HG03342 (cell line): ENCODE results near the gene ADAMTS2.

ENCODE experiments used
- ATAC-seq: cut with Tn5 transposase; IDR thresholded peaks from one replicate; pipeline ENCODE4 v1.9.1; 2021; ENCODE audit warnings: mild to moderate bottlenecking, moderate library complexity; ENCODE audit not compliant: unreplicated experiment

The ADAMTS2 gene

DNA sequence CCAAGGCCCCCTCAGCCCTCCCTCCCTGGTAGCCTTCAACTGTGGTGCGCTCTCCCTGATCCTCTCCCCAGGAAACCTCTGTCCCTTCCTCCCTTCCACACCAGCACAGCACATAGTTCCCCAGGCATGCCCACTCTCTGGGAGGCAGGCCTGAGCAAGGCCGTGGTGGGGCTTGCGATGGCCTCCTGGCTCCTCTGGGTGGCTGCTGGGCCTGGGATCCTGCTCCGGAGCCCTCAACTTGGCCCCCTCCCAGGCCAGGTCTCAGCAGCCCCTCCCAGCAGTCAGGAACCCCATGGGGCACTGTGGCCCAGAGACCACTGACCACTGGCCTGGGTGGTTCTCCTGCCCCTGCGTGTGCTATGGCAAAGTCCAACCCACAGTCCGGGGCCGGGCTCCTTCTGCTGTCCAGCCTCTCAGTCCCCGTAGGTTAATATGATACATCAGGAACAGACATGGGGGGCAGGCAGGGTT is 159.3 kb downstream of the ADAMTS2 start:
- no peak for ATAC-seq

- ATAC-seq = no peak
Measured at GRCh38 chr5:179185256-179185940, 159.9 kb downstream of the ADAMTS2 start.

- ATAC-seq = no peak
Measured at GRCh38 chr5:179184521-179185050, 160.7 kb downstream of the ADAMTS2 start.

DNA sequence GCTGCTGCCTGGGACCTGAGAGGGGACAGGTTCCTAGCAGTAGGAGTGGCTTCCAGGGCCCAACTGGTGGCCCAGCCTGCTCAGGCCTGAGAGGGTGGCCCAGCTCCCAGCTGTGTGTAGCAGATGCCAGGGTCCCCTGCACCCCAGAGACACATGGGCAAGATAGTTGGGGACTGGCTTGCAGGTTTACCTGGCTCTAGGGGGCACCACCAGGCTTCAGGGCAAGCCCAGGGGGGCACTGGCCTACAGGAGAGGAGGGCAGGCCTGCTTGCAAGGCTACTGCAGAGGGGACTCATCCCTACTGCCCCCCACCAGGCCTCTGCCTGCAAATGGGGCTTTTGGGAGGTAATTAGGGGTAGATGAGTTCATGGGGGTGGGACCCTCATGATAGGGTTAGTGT is 161.8 kb downstream of the ADAMTS2 start:
- ATAC-seq = no peak

- no peak for ATAC-seq
Measured at GRCh38 chr5:179182601-179183000, 162.7 kb downstream of the ADAMTS2 start.

GRCh38 chr5:179181988-179182387 is 163.3 kb downstream of the ADAMTS2 start:
- ATAC-seq = no peak

GRCh38 chr5:179180921-179181645 is 164.2 kb downstream of the ADAMTS2 start:
- no peak for ATAC-seq

DNA sequence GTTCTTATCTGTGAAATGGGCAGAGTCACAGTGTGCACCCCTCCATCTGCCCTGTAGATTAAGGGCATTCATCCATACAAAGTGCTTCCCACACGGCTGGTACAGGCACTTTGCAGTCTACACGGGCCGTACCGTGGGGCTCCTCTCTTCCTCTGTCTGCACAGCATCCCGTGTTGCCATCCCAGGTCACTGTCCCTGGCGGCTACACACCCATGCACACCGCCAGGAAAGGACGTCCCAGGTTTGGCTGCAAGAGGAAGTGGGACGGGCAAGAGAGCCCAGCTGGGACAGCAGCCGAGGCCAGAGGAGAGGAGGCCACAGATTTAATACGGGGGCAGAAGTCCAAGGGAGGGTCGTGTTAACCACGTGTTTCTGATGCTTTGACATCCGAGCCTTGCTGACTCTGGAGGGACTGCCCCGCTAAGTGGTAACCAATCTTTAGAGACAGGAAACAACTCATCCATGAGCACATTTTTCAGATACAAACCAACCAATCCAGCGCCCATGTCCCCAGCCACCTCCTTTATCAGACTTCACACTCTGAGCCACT is 165.1 kb downstream of the ADAMTS2 start:
- no peak for ATAC-seq

- no peak for ATAC-seq
Measured at GRCh38 chr5:179177711-179178575, 167.3 kb downstream of the ADAMTS2 start.

DNA sequence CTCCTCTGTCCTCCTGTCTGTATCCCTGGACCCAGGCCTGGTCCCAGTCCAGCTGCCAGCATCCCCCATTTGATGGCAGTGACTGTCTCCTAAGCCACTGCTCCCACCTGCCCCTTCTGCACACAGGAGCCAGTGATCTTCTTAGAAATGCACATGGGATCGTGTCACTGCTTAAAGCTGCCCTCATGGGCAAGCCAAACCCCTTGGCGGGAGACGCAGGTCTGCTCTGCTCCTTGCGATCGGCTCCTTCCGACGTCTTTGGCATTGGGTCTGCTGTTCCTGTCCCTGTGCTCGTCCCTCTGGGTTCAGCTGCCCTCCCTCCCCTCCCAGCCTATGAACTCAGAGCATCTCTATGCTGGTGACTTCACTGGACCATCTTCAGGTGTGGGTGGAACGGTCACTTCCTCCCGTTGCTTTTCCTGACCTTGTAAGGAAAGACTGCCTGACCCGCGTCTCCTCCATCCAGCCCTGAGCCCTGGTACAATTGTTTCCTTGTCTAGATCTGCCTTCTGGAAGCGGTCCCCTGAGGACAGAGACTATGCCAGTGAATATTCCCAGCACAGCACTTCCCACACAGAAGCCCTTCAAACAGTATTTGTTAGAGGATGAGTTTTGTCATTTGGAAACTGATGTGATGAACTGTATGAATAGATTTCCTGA is 168.6 kb downstream of the ADAMTS2 start:
- no peak for ATAC-seq

- ATAC-seq = no peak
Measured at GRCh38 chr5:179176166-179176565, 169.1 kb downstream of the ADAMTS2 start.

DNA sequence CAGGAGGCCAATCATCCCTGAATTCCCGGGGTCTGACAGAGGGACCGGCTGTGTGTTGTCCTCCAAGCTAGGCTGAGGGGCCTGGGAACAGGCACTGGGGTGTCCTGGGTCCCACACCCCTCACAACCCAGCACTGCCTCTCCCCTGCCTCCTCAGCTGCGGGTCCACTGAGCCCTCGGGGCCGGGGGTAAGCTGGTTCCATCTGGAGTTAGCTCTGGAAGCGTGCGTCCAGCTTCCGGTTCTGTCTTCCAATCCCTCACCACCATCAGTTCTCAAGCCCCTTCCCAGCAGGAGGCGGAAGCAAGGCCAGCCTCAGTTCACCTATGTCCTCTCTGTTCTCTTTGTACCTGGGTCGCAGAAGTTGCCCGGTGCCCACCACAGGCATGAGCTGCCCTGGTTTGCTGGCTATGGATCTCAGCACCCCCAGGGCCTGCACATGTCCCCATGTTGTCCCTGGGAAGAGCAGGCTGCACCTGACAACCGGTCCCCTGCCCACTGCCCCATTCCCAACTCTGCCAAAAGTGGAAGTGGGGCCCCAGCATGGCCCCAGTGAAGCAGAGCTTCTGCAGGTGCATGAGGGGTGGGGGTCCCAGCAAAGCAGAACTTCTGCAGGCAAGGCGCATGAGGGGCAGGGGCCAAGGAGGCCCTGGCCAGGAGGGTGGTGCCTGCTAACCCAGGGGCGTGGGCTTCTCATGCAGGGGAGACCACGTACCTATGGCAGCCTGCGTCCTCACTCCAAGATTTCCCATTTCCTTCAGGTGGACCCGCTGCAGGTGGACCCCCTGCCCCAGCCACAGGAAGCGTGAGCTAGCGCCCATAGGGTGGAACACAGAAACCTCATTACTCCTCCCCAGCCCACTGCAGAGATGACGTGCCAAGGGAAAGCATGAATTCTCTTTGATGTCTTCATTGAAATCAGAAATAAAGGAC is 173.2 kb downstream of the ADAMTS2 start:
- no peak for ATAC-seq

DNA sequence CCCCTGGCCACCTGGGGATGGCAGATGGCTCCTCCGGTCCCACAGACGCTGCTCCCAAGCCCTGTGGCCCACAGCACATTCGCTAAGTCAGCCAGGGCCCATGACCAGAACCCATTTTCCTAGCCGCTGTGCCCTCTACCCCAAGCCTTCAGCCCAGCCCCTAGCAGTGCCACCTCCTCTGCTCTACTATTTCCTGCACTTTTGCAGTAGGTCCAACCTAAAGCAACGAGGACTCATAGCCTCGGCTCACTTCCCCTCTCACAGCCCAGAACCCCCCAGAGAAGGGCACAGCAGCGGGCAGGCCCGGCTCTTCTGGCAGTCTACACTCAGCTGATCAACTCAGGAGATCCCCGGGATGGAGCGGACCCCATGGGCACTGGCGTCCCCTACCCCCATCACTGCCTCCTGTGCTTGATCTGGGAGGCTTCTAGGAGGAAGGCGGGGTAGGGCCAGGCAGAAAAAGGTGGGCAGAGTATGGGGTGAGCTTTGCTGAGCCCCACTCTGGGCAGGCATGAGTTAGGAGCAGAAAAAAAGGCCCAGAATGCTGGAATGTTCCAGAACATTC is 173.9 kb downstream of the ADAMTS2 start:
- ATAC-seq = no peak

DNA sequence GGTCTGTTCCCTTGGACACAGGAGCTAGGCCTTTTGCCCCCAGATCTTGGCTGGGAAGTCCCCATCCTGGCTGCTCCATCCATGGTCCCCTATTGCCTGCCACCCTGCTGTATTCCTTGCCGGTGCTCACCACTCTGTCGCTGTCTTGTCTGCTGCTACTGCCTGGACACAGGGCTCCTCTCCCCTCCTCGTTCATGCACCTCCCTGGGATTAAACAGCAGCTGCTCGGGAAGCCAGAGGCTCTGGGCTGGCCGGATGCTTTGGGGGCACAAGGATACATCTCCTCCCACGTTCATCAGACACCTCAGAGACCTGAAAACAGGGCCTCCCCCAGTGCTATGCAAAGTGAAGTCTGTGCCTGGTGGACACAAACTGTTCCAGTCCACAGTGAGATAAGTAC is 174.7 kb downstream of the ADAMTS2 start:
- ATAC-seq = no peak

DNA sequence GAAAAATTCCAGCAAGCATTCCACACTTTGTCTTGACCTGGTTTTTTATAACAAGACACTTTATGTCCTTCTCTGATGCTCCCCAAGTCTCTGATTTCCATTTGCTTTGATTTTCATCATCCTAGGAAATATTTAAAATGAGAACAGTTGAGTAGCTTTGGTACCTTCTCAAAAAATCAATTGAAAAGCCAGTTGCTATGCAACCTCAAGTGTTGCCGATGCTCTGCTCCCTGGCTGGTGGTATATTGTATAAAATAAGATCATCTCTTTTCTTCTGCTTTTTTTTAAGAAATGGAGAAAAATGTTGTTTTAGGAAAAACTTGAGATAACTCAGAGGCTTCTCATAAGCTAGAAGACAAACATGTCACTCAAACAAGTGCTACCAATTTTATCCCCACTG is 175.4 kb downstream of the ADAMTS2 start:
- ATAC-seq = no peak

GRCh38 chr5:179168664-179169063 is 176.6 kb downstream of the ADAMTS2 start:
- ATAC-seq = no peak

DNA sequence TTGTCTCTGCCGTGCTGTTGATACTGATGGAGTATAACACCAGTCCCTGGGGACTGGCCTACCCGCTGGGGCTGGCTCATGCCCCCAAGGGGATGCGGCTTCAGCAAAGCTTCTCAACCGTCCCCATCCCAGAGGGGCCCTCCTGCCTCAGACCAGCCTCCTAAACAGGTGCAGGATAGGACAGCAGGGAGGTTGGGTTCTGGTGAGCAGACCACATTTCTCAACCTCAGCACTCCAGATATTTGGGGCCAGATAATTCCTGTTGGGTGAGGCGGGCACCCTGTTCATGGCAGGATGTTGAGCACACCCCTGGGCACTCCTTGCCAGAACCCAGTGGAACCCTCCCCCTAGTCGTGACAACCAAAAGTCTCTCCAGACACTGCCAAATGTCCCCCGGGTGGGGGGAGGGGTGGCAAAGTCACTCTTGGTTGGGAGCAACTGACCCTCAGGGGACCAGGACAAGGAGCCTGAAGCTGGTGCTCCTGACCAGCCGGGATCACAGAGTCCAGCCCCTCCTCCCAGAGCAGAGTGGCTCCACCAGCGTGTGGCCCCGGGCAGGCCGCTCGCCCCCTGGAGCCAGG is 177.3 kb downstream of the ADAMTS2 start:
- no peak for ATAC-seq
